Subcutaneous adipose tissue (tissue), 4 donors: ENCODE measurements around the gene A1BG. TPM values are rescaled to one million over a fixed set of nuclear protein-coding genes. Genes with fewer than 3 reads are reported as not detected.

Experiments used
- CTCF ChIP-seq: fragments of 450-650 bp; IDR thresholded peaks from one replicate; pipeline ENCODE4 v1.5.1; 2016; ENCODE audit warnings: low read depth, mild to moderate bottlenecking, control low read depth, antibody characterized with exemption, moderate library complexity
- total RNA-seq, 4 donors: library from RNA; depleted of rRNA; stranded (reverse); fragments of >200 nt; gene quantifications; one replicate each; pipeline ENCODE4 v1.1.0, GENCODE V29; 2016

The A1BG gene
- 10 to 100 TPM in 3 of 4 donors, 1 to 10 TPM in 1; 6.8 to 60.5 (median 11.8) TPM for total RNA-seq

GRCh38 chr19:58352760-58353671, at the start of gene A1BG:
TSS of gene A1BG (minus strand) at chr19:58353492. CDS start at chr19:58353437, 55 bp downstream.
- TF ChIP-seq CTCF = no peak

- TF ChIP-seq CTCF = no peak
Observed at GRCh38 chr19:58401840-58402421, 48.6 kb upstream of the A1BG start.

- no peak for TF ChIP-seq CTCF
Observed at GRCh38 chr19:58400916-58401839, 47.9 kb upstream of the A1BG start.

GRCh38 chr19:58400316-58400915, 47.1 kb upstream of the A1BG start:
- TF ChIP-seq CTCF = no peak

GRCh38 chr19:58399903-58400302, 46.6 kb upstream of the A1BG start:
- TF ChIP-seq CTCF = no peak

GRCh38 chr19:58398545-58398944, 45.3 kb upstream of the A1BG start:
- TF ChIP-seq CTCF = no peak
